ENCODE measurements around the gene GRID2.

- TF ChIP-seq, protein P1, sequence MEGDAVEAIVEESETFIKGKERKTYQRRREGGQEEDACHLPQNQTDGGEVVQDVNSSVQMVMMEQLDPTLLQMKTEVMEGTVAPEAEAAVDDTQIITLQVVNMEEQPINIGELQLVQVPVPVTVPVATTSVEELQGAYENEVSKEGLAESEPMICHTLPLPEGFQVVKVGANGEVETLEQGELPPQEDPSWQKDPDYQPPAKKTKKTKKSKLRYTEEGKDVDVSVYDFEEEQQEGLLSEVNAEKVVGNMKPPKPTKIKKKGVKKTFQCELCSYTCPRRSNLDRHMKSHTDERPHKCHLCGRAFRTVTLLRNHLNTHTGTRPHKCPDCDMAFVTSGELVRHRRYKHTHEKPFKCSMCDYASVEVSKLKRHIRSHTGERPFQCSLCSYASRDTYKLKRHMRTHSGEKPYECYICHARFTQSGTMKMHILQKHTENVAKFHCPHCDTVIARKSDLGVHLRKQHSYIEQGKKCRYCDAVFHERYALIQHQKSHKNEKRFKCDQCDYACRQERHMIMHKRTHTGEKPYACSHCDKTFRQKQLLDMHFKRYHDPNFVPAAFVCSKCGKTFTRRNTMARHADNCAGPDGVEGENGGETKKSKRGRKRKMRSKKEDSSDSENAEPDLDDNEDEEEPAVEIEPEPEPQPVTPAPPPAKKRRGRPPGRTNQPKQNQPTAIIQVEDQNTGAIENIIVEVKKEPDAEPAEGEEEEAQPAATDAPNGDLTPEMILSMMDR (IDR thresholded peaks at IDR 0.05), result no peak
- TF ChIP-seq SIN3A (IDR thresholded peaks at IDR 0.05; ENCODE audit: borderline replicate concordance, low read depth, low read length) (no peak), FOXM1 (IDR thresholded peaks at IDR 0.05; ENCODE audit: low read depth) (no peak)
- TF ChIP-seq, protein P2, sequence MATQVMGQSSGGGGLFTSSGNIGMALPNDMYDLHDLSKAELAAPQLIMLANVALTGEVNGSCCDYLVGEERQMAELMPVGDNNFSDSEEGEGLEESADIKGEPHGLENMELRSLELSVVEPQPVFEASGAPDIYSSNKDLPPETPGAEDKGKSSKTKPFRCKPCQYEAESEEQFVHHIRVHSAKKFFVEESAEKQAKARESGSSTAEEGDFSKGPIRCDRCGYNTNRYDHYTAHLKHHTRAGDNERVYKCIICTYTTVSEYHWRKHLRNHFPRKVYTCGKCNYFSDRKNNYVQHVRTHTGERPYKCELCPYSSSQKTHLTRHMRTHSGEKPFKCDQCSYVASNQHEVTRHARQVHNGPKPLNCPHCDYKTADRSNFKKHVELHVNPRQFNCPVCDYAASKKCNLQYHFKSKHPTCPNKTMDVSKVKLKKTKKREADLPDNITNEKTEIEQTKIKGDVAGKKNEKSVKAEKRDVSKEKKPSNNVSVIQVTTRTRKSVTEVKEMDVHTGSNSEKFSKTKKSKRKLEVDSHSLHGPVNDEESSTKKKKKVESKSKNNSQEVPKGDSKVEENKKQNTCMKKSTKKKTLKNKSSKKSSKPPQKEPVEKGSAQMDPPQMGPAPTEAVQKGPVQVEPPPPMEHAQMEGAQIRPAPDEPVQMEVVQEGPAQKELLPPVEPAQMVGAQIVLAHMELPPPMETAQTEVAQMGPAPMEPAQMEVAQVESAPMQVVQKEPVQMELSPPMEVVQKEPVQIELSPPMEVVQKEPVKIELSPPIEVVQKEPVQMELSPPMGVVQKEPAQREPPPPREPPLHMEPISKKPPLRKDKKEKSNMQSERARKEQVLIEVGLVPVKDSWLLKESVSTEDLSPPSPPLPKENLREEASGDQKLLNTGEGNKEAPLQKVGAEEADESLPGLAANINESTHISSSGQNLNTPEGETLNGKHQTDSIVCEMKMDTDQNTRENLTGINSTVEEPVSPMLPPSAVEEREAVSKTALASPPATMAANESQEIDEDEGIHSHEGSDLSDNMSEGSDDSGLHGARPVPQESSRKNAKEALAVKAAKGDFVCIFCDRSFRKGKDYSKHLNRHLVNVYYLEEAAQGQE (IDR thresholded peaks at IDR 0.05; ENCODE audit: low read depth, low read length), result no peak
These were observed 835.4 kb downstream of the GRID2 start for GRCh38 chr4:93139118-93139517.

Data from SK-N-SH (cell line).